Measurements from ENCODE around the gene CNNM1. TPM values are rescaled to one million over a fixed set of nuclear protein-coding genes. Genes with fewer than 3 reads are reported as not detected.

The CNNM1 gene
- total RNA-seq, 2 experiments from 2014 or later: not detected

DNA sequence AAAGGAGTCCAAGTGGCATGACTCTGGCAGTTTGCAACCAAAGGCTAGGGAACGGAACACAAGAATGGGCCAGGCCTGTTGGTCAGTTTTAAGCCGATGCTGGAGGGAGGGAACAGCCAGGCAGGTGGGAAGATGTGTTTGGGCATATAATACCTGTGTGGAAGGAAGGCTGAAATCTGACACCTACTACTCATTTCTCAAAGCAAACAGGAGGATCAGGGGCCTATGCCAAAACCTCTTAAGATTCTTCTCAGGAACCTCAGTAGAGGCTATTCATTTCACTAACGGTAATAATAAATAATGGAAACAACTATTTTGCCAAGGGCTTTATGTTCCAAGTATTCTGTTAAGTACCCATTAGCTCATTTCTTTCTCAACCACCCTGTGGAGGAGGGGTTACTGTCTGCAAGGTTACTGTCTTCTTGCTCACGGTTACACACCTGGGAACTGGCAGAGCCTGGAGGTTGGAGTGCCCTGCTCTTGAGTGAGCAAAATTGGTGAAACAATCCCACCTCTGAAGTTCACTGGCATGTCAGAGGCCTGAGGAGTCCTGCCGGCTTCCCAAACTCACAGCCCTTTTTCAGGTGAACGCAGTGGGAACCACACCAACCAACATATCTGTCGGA is 65.7 kb downstream of the CNNM1 start:
- H4K20me1 ChIP-seq (ENCODE audit: insufficient read depth, low read length): no peaks in the 10 kb centered on the region
- CTCF ChIA-PET (ENCODE audit: unreplicated experiment): no interaction called here
- no peaks in the 10 kb centered on the region for H3K79me2 ChIP-seq (ENCODE audit: insufficient read depth, low read depth, low read length)
- TF ChIP-seq CTCF (conservative IDR thresholded peaks at IDR 0.05; ENCODE audit: low read length): no peak
- no peak for TF ChIP-seq EZH2phosphoT487 (IDR thresholded peaks at IDR 0.05; ENCODE audit: borderline replicate concordance, low read depth, low read length)
- no peak for DNase-seq (ENCODE audit: low spot score)
- no peak overlapping the region for H3K4me2 ChIP-seq (ENCODE audit: low read length)
- H2AFZ ChIP-seq (ENCODE audit: low read length): no peak overlapping the region
- no peak overlapping the region for H3K27ac ChIP-seq (ENCODE audit: low read depth, low read length, poor library complexity, severe bottlenecking)
- no peaks in the 10 kb centered on the region for H3K9me2 ChIP-seq (ENCODE audit: insufficient read depth, low read length)
- no peaks in the 10 kb centered on the region for H3K9me3 ChIP-seq (ENCODE audit: low read length)
- H3K4me1 ChIP-seq (ENCODE audit: insufficient read depth, low read length, poor library complexity, severe bottlenecking): no peaks in the 10 kb centered on the region
- intact Hi-C loops (cut with micrococcal nuclease; ENCODE audit: unreplicated experiment): loop anchor here (5.0 to 10.0 kb wide), 2 partner anchors 152 to 320 kb away; no protein-coding TSS in a partner anchor
- POLR2A ChIA-PET: no interaction called here
- BruUV-seq (replicated peaks): no TSS peak
- H3K36me3 ChIP-seq (ENCODE audit: insufficient read depth, low read length): peaks cover 34% of the 10 kb centered on the region; the same call in 1 of the 2 replicates
- H3K4me3 ChIP-seq (ENCODE audit: low read depth, low read length, poor library complexity, severe bottlenecking): no peak overlapping the region

DNA sequence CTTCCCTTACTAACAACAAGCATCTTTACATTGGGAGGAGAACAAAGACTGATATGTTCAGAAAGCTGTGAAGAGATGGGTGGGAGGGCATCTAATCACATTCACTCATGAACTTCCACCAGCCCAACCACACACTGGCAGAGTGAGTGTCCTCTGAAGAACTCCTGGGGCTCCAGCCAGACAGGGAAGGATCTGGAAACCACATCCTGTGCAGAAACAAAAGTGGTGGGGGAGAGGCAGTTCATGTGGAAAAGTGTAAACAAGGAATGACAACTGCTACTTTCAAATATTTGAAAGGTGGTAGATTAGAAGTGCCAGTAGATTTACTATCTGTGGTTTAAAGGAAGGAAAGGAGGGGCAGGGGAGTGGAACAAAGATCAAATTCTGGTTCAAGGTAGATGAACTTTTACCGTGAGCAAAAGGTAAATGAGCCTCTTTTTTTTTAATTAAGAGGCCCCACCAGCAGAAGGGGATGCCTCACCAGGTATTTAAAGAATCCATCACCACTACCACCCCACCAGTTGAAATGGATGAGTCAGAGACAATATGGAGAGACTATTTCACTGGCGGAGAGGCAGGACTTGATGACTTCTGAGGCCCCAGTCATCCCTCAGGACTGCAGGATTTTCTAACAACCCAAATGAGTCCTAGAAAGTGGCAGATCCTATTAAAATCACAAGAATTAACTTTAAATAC is 66.7 kb downstream of the CNNM1 start:
- CTCF ChIA-PET (ENCODE audit: unreplicated experiment): no interaction called here
- no peak overlapping the region for H3K4me2 ChIP-seq (ENCODE audit: low read length)
- intact Hi-C loops (cut with micrococcal nuclease; ENCODE audit: unreplicated experiment): loop anchor here (10.0 kb wide), 1 partner anchor 319 kb away; no protein-coding TSS in a partner anchor

More for the DNA sequence above, 66.7 kb downstream of the CNNM1 start:
- Histone ChIP-seq H2AFZ (ENCODE audit: low read length) (no peak overlapping the region), H3K36me3 (ENCODE audit: insufficient read depth, low read length) (peaks cover 39% of the 10 kb centered on the region; the same call in 1 of the 2 replicates), H3K27ac (ENCODE audit: low read depth, low read length, poor library complexity, severe bottlenecking) (no peak overlapping the region), H3K4me1 (ENCODE audit: insufficient read depth, low read length, poor library complexity, severe bottlenecking) (no peaks in the 10 kb centered on the region), H4K20me1 (ENCODE audit: insufficient read depth, low read length) (no peaks in the 10 kb centered on the region), H3K9me2 (ENCODE audit: insufficient read depth, low read length) (no peaks in the 10 kb centered on the region), H3K79me2 (ENCODE audit: insufficient read depth, low read depth, low read length) (no peaks in the 10 kb centered on the region), H3K4me3 (ENCODE audit: low read depth, low read length, poor library complexity, severe bottlenecking) (no peak overlapping the region), H3K9me3 (ENCODE audit: low read length) (no peaks in the 10 kb centered on the region)
- TF ChIP-seq CTCF (conservative IDR thresholded peaks at IDR 0.05; ENCODE audit: low read length) (no peak), EZH2phosphoT487 (IDR thresholded peaks at IDR 0.05; ENCODE audit: borderline replicate concordance, low read depth, low read length) (no peak)
- POLR2A ChIA-PET: interaction anchor here (0.6 kb wide), 1 partner anchor 161 kb away, joined by 4 read pairs; no protein-coding TSS in a partner anchor
- BruUV-seq (replicated peaks): no TSS peak
- no peak for DNase-seq (ENCODE audit: low spot score)
